ENCODE data around the gene SLC39A9.

DNA sequence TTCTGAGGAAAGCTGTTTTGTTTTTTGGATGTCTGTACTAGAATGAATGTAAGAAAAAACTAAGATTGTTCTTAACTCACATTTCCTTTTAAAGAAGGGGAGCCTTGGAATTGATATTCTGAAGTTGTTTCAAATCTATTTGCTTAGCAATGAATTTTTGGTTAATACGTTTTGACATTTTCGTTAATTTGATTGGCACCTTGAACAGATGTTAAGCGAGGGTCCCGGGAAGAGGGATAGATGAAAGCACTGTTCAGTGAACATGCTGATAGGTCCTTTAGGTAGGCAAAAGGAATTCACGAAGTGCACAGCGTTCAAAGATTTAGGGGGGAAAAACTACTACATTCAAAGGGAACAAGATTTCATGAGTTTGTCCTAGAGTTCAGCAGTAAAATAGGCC is 1.7 kb downstream of the SLC39A9 start:
- TF ChIP-seq CTCF (IDR thresholded peaks at IDR 0.05; ENCODE audit: low read depth, low read length): no peak
- TF ChIP-seq EZH2phosphoT487 (IDR thresholded peaks at IDR 0.05; ENCODE audit: low read depth): no peak
